Erythroblast (primary cell): ENCODE data around the gene ERC2.

ENCODE experiments used
- GATA1 ChIP-seq: IDR thresholded peaks from 2 replicates; pipeline ENCODE4 v1.6.1; 2011; ENCODE audit warnings: low read depth, mild to moderate bottlenecking, control low read depth, low read length, moderate library complexity
- POLR2A ChIP-seq: IDR thresholded peaks from 2 replicates; pipeline ENCODE4 v1.6.1; 2011; ENCODE audit warnings: mild to moderate bottlenecking, low read length

- TF ChIP-seq POLR2A (no peak), GATA1 (no peak)
Observed at GRCh38 chr3:56101576-56101975, 366.7 kb downstream of the ERC2 start.
